Testis (tissue), 2 donors: ENCODE measurements around the gene PMVK.

Experiments used
- CTCF ChIP-seq, 3 experiments: fragments of 450-650 bp in 2 of 3; fragments of 200-600 bp in 1 of 3; sonication (generic) in 1 of 3; IDR thresholded peaks; one replicate each; pipeline ENCODE4 v1.5.1; 2016 to 2019; ENCODE audit warnings: antibody characterized with exemption in 3 of 3, mild to moderate bottlenecking in 2 of 3, moderate library complexity in 1 of 3
- POLR2A ChIP-seq: fragments of 450-650 bp; IDR thresholded peaks from one replicate; pipeline ENCODE4 v1.6.1; 2017; ENCODE audit warnings: antibody characterized with exemption, mild to moderate bottlenecking, moderate library complexity

- TF ChIP-seq CTCF (IDR thresholded peaks at IDR 0.05) (no peak), POLR2A (no peak)
These were observed 8.1 kb upstream of the PMVK start for GRCh38 chr1:154944401-154945159.
